Adrenal gland (tissue), 5 donors: ENCODE data around the gene MRPL9.
"Not testable (repeated sequence)": the region's sequence is repeated elsewhere in the genome, so short reads cannot be mapped to it uniquely, and the experiment has no call there.

Experiments
- CTCF ChIP-seq, 6 experiments: fragments of 450-650 bp in 4 of 6; fragments of 200-600 bp in 2 of 6; sonication (generic) in 1 of 6; IDR thresholded peaks; 1 replicate in 5 of 6; 2 replicates in 1 of 6; pipeline versions ENCODE4 v1.5.1 to v1.8.0; 2016 to 2021; ENCODE audit warnings: antibody characterized with exemption in 6 of 6, mild to moderate bottlenecking in 2 of 6, moderate library complexity in 1 of 6
- POLR2A ChIP-seq, 2 donors: fragments of 450-650 bp; IDR thresholded peaks; one replicate each; pipeline ENCODE4 v1.6.1; 2017; ENCODE audit warnings: antibody characterized with exemption in 2 of 2, mild to moderate bottlenecking in 2 of 2, moderate library complexity in 1 of 2
- donor health status: DM: no; HTN: no; CAD: no.

- not testable (repeated sequence) for TF ChIP-seq CTCF, POLR2A (IDR thresholded peaks at IDR 0.05)
Observed at GRCh38 chr1:151768351-151769066, 5.2 kb upstream of the MRPL9 start.
